ENCODE results near the gene CASP7. TPM values are rescaled to one million over a fixed set of nuclear protein-coding genes. Genes with fewer than 3 reads are reported as not detected.
"Not testable (repeated sequence)": the region's sequence is repeated elsewhere in the genome, so short reads cannot be mapped to it uniquely, and the experiment has no call there.

CASP7 gene
- total RNA-seq, 1 donor from 2014 or later: 16.5 TPM

DNA sequence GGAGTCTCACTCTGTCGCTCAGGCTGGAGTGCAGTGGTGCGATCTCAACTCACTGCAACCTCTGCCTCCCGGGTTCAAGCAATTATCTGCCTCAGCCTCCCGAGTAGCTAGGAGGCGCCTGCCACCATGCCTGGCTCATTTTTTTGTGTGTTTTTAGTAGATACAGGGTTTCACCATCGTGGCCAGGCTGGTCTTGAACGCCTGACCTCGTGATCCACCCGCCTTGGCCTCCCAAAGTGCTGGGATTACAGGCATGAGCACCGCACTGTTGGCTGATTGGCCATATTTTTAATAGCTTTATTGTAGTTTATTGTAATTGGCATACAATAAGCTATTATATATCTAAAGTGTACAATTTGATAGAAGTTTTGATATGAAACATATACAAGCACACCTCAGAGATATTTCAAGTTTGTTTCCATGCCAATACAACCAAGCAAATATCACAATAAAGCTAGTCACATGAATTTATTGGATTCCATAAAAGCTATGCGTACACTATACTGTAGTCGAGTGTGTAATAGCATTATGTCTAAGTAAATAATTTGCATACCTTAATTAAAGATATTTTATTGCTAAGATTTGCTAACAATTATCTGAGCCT lies 77.3 kb downstream of the CASP7 start:
- DNase-seq (ENCODE audit: low read depth): no peak
- no peak overlapping the region for H3K4me3 ChIP-seq (ENCODE audit: low read depth, low read length)
- no peak for TF ChIP-seq CTCF (conservative IDR thresholded peaks at IDR 0.05; ENCODE audit: low read depth, low read length)

- no peak for DNase-seq (ENCODE audit: low read depth)
- no peak for TF ChIP-seq CTCF (conservative IDR thresholded peaks at IDR 0.05; ENCODE audit: low read depth, low read length)
- H3K4me3 ChIP-seq (ENCODE audit: low read depth, low read length): no peak overlapping the region
These were observed 82.4 kb downstream of the CASP7 start for GRCh38 chr10:113762083-113762482.

DNA sequence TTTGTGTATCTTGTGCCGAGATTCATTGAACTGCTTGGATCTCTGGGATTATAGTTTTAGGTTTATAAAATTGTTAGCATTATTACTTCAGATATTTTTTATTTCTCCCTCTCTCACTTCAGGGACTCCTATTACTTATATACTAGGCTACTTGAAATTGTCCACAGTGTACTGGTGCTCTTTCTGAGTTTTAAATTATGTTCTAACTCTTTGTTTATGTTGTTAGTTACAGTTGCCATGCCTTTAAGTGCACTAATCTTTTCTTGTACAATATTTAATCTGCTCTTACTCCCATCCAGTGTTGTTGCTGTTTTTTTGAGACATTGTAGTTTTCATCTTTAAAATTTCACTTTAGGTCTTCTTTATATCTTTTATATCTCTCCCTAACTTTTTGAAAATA lies 84.9 kb downstream of the CASP7 start:
- DNase-seq (ENCODE audit: low read depth): no peak
- no peak for TF ChIP-seq CTCF (conservative IDR thresholded peaks at IDR 0.05; ENCODE audit: low read depth, low read length)
- H3K4me3 ChIP-seq (ENCODE audit: low read depth, low read length): no peak overlapping the region

- no peak for DNase-seq (ENCODE audit: low read depth)
- H3K4me3 ChIP-seq (ENCODE audit: low read depth, low read length): no peak overlapping the region
- no peak for TF ChIP-seq CTCF (conservative IDR thresholded peaks at IDR 0.05; ENCODE audit: low read depth, low read length)
These were observed 86.2 kb downstream of the CASP7 start for GRCh38 chr10:113765910-113766309.

DNA sequence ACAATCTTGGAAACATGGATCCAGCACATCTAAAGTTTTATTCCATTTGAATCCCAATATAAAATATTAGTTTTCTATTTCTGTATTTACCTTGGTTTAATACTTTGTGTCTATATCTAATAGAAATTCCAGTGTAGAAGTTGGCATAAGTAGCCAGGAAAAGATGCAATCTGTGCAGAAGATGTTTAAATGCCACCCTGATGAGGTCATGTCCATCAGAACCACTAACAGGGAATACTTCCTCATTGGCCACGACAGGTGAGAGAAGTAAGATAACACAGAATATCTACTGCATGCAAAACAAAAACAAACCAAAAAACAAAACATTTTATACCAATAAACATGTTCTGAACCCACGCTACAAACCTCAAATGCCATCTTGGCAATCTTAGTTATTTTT lies 87.5 kb downstream of the CASP7 start:
- no peak for TF ChIP-seq CTCF (conservative IDR thresholded peaks at IDR 0.05; ENCODE audit: low read depth, low read length)
- no peak overlapping the region for H3K4me3 ChIP-seq (ENCODE audit: low read depth, low read length)
- DNase-seq (ENCODE audit: low read depth): no peak

- no peak for TF ChIP-seq CTCF (conservative IDR thresholded peaks at IDR 0.05; ENCODE audit: low read depth, low read length)
- DNase-seq (ENCODE audit: low read depth): no peak
These were observed 90.6 kb downstream of the CASP7 start for GRCh38 chr10:113770346-113770745.

GRCh38 chr10:113771131-113771530 lies 91.4 kb downstream of the CASP7 start:
- DNase-seq (ENCODE audit: low read depth); H3K4me3 ChIP-seq (ENCODE audit: low read depth, low read length): not testable (repeated sequence)

More at GRCh38 chr10:113770346-113770745, 90.6 kb downstream of the CASP7 start:
- H3K4me3 ChIP-seq (ENCODE audit: low read depth, low read length): no peak overlapping the region

All from epithelial cell of proximal tubule (primary cell).